Esophagus (tissue), 2 donors: Measurements from ENCODE around the gene RIPK4. TPM values are rescaled to one million over a fixed set of nuclear protein-coding genes. Genes with fewer than 3 reads are reported as not detected.

ENCODE experiments used
- H3K27ac ChIP-seq, 2 donors: one replicate each; pipeline ENCODE4 v1.5.1; 2013; ENCODE audit warnings: low read depth in 2 of 2, mild to moderate bottlenecking in 2 of 2, inconsistent platforms in 1 of 2, low read length in 1 of 2, moderate library complexity in 1 of 2
- H3K27me3 ChIP-seq, 2 donors: one replicate each; pipeline ENCODE4 v1.6.1; 2013; ENCODE audit warnings: low read length in 2 of 2, control low read depth in 1 of 2, mild to moderate bottlenecking in 1 of 2; ENCODE audit not compliant: insufficient read depth in 2 of 2, control insufficient read depth in 1 of 2
- H3K36me3 ChIP-seq, 2 donors: one replicate each; pipeline ENCODE4 v1.6.1; 2013; ENCODE audit warnings: low read length in 1 of 2; ENCODE audit not compliant: control insufficient read depth in 2 of 2, insufficient read depth in 2 of 2
- H3K4me1 ChIP-seq, 2 donors: one replicate each; pipeline ENCODE4 v1.6.1; 2013; ENCODE audit warnings: low read length in 1 of 2; ENCODE audit not compliant: control insufficient read depth in 2 of 2, insufficient read depth in 2 of 2
- H3K4me3 ChIP-seq, 2 donors: one replicate each; pipeline ENCODE4 v1.5.1; 2013; ENCODE audit warnings: low read length in 2 of 2, mild to moderate bottlenecking in 2 of 2, low read depth in 1 of 2, moderate library complexity in 1 of 2
- H3K9me3 ChIP-seq, 2 donors: one replicate each; pipeline ENCODE4 v1.6.1; 2013; ENCODE audit warnings: mild to moderate bottlenecking in 2 of 2, low read depth in 1 of 2, low read length in 1 of 2, moderate library complexity in 1 of 2; ENCODE audit not compliant: control insufficient read depth in 2 of 2, insufficient read depth in 1 of 2
- WGBS, 2 donors: extraction: QIAGEN DNeasy Blood & Tissue Kit; methylation state at CpG; one replicate each; pipeline ENCODE4 v1.1.7; 2013; 5-methylcytosine and 5-hydroxymethylcytosine counted together
- polyA plus RNA-seq, 2 donors: library from polyadenylated mRNA; stranded (reverse); fragments of 200-250 nt; gene quantifications; one replicate each; pipeline ENCODE4 v1.2.3, GENCODE V29; 2013
- donor health status: healthy with polysubstance abuse.
- donor health status: Bipolar disorder and iron deficiency.

RIPK4 gene
- polyA plus RNA-seq, 2 donors: 51.7 to 72.4 TPM

- peaks cover 2 to 26% of the 10 kb centered on the region in 2 donors for H3K36me3 ChIP-seq
- H3K27ac ChIP-seq: peak overlapping the region in 1 of 2 donors; percentile 34
- H3K9me3 ChIP-seq: peaks cover 0 to 2% of the 10 kb centered on the region in 2 donors
- WGBS, 2 donors: 72 to 86% methylated on average over 5 of the region's 5 CpGs
- peak overlapping the region in 1 of 2 donors; percentile 69 for H3K4me3 ChIP-seq
- peaks cover 2 to 24% of the 10 kb centered on the region in 2 donors for H3K4me1 ChIP-seq
- peaks cover 0 to 3% of the 10 kb centered on the region in 2 donors for H3K27me3 ChIP-seq
Observed at GRCh38 chr21:41759926-41760325, 6.9 kb downstream of the RIPK4 start.

GRCh38 chr21:41759214-41759840 lies 7.5 kb downstream of the RIPK4 start:
- peak overlapping the region in 1 of 2 donors; percentile 9 for H3K4me3 ChIP-seq
- 65 to 68% methylated on average over 11 of the region's 11 CpGs for WGBS, 2 donors
- peak overlapping the region in 1 of 2 donors; percentile 34 for H3K27ac ChIP-seq
- H3K27me3 ChIP-seq: peaks cover 0 to 3% of the 10 kb centered on the region in 2 donors
- peaks cover 2 to 28% of the 10 kb centered on the region in 2 donors for H3K36me3 ChIP-seq
- peaks cover 0 to 2% of the 10 kb centered on the region in 2 donors for H3K9me3 ChIP-seq
- peaks cover 7 to 24% of the 10 kb centered on the region in 2 donors for H3K4me1 ChIP-seq

- Histone ChIP-seq H3K36me3 (peaks cover 2 to 29% of the 10 kb centered on the region in 2 donors), H3K4me3 (no peak overlapping the region), H3K9me3 (peaks cover 0 to 2% of the 10 kb centered on the region in 2 donors), H3K4me1 (peaks cover 8 to 21% of the 10 kb centered on the region in 2 donors), H3K27ac (no peak overlapping the region), H3K27me3 (peaks cover 0 to 3% of the 10 kb centered on the region in 2 donors)
- 69 to 71% methylated on average over 5 of the region's 5 CpGs for WGBS, 2 donors
Observed at GRCh38 chr21:41758550-41758949, 8.3 kb downstream of the RIPK4 start.

- H3K4me3 ChIP-seq: no peak overlapping the region
Observed at GRCh38 chr21:41755934-41756773, 10.7 kb downstream of the RIPK4 start.

GRCh38 chr21:41755258-41755933 lies 11.5 kb downstream of the RIPK4 start:
- Histone ChIP-seq H3K27ac (peak overlapping the region in 1 of 2 donors; percentile 69), H3K9me3 (no peaks in the 10 kb centered on the region), H3K27me3 (no peaks in the 10 kb centered on the region), H3K4me1 (peaks cover 7 to 24% of the 10 kb centered on the region in 2 donors), H3K36me3 (peaks cover 0 to 31% of the 10 kb centered on the region in 2 donors), H3K4me3 (no peak overlapping the region)
- 83 to 84% methylated on average over 23 of the region's 23 CpGs for WGBS, 2 donors

More at GRCh38 chr21:41755934-41756773, 10.7 kb downstream of the RIPK4 start:
- H3K27me3 ChIP-seq: peaks cover 0 to under 1% of the 10 kb centered on the region in 2 donors
- peaks cover 2 to 33% of the 10 kb centered on the region in 2 donors for H3K36me3 ChIP-seq
- H3K27ac ChIP-seq: peak overlapping the region in 1 of 2 donors; percentile 42
- peaks cover 9 to 24% of the 10 kb centered on the region in 2 donors for H3K4me1 ChIP-seq
- H3K9me3 ChIP-seq: no peaks in the 10 kb centered on the region
- WGBS, 2 donors: 86 to 89% methylated on average over 33 of the region's 33 CpGs

GRCh38 chr21:41754479-41754891 lies 12.4 kb downstream of the RIPK4 start:
- peaks cover 0 to 31% of the 10 kb centered on the region in 2 donors for H3K36me3 ChIP-seq
- no peaks in the 10 kb centered on the region for H3K27me3 ChIP-seq
- no peaks in the 10 kb centered on the region for H3K9me3 ChIP-seq
- peak overlapping the region; percentile 28 to 69 for H3K27ac ChIP-seq
- H3K4me1 ChIP-seq: peaks cover 7 to 23% of the 10 kb centered on the region in 2 donors
- no peak overlapping the region for H3K4me3 ChIP-seq
- WGBS, 2 donors: 43 to 44% methylated on average over 10 of the region's 10 CpGs

GRCh38 chr21:41753006-41753898 lies 13.6 kb downstream of the RIPK4 start:
- Histone ChIP-seq H3K4me3 (no peak overlapping the region), H3K27me3 (no peaks in the 10 kb centered on the region), H3K27ac (peak overlapping the region; percentile 49 to 51), H3K4me1 (peaks cover 9 to 26% of the 10 kb centered on the region in 2 donors), H3K9me3 (no peaks in the 10 kb centered on the region), H3K36me3 (peaks cover 0 to 34% of the 10 kb centered on the region in 2 donors)
- WGBS, 2 donors: 56 to 61% methylated on average over 16 of the region's 16 CpGs

GRCh38 chr21:41752231-41752681 lies 14.6 kb downstream of the RIPK4 start:
- Histone ChIP-seq H3K36me3 (peaks cover 0 to 40% of the 10 kb centered on the region in 2 donors), H3K4me3 (peak overlapping the region in 1 of 2 donors; percentile 9), H3K27me3 (no peaks in the 10 kb centered on the region), H3K4me1 (peaks cover 9 to 26% of the 10 kb centered on the region in 2 donors), H3K27ac (peak overlapping the region; percentile 89 to 98), H3K9me3 (no peaks in the 10 kb centered on the region)
- WGBS, 2 donors: 53 to 65% methylated on average over 13 of the region's 13 CpGs
